ENCODE data around the gene GLYATL1.

DNA sequence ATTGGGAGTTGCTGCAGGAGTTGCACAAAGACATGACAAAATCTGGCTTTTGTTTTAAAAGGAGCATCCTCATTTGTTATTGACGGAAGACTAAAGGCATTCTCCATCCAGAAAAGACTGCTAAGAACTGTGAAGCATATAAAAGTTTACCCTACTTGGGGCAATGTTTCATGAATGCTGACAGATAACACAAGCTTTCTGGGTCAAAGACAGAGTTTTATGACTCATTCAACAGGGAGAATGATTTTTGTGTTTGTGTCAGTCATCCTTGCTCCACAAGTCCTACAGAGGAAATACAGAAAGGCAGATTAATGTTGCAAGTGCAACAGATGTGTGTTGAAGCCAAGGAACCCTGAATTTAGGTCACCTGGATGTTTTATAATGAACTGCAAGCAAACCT is 2.5 kb downstream of the GLYATL1 start:
- TF ChIP-seq, protein P1, sequence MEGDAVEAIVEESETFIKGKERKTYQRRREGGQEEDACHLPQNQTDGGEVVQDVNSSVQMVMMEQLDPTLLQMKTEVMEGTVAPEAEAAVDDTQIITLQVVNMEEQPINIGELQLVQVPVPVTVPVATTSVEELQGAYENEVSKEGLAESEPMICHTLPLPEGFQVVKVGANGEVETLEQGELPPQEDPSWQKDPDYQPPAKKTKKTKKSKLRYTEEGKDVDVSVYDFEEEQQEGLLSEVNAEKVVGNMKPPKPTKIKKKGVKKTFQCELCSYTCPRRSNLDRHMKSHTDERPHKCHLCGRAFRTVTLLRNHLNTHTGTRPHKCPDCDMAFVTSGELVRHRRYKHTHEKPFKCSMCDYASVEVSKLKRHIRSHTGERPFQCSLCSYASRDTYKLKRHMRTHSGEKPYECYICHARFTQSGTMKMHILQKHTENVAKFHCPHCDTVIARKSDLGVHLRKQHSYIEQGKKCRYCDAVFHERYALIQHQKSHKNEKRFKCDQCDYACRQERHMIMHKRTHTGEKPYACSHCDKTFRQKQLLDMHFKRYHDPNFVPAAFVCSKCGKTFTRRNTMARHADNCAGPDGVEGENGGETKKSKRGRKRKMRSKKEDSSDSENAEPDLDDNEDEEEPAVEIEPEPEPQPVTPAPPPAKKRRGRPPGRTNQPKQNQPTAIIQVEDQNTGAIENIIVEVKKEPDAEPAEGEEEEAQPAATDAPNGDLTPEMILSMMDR (IDR thresholded peaks at IDR 0.05): no peak
- TF ChIP-seq ZFX (IDR thresholded peaks at IDR 0.05; ENCODE audit: borderline replicate concordance): no peak

Measured in 22Rv1 (cell line).